Neural cell (in vitro differentiated cells): ENCODE data around the gene UFSP2. TPM values are rescaled to one million over a fixed set of nuclear protein-coding genes. Genes with fewer than 3 reads are reported as not detected.

ENCODE experiments used
- H2AFZ ChIP-seq: fragments of 200-600, 300-800 bp; sonication (generic), shearing (Covaris generic); 2 replicates; pipeline ENCODE4 v1.6.0; 2014; ENCODE audit warnings: low read depth, mild to moderate bottlenecking, antibody characterized with exemption, low read length, moderate library complexity
- H3F3A ChIP-seq: fragments of 200-600 bp; shearing (Covaris generic); 2 replicates; pipeline ENCODE4 v1.6.1; 2016; ENCODE audit warnings: mild to moderate bottlenecking, moderate library complexity, mixed read lengths, antibody characterized with exemption, low read length; ENCODE audit not compliant: insufficient read depth, poor library complexity, severe bottlenecking
- H3K27ac ChIP-seq: fragments of 200-600, 300-800 bp; sonication (generic), shearing (Covaris generic); 2 replicates; pipeline ENCODE4 v1.5.1; 2014; ENCODE audit warnings: mild to moderate bottlenecking, low read length, moderate library complexity
- H3K27me3 ChIP-seq: fragments of 300-800, 200-600 bp; sonication (generic), shearing (Covaris generic); 2 replicates; pipeline ENCODE4 v1.6.0; 2014; ENCODE audit warnings: mild to moderate bottlenecking, low read depth, low read length, moderate library complexity; ENCODE audit not compliant: insufficient read depth
- H3K36me3 ChIP-seq: fragments of 300-800, 200-600 bp; sonication (generic), shearing (Covaris generic); 2 replicates; pipeline ENCODE4 v1.5.1; 2014; ENCODE audit warnings: mild to moderate bottlenecking, antibody characterized with exemption, low read length, moderate library complexity; ENCODE audit not compliant: insufficient read depth
- H3K4me2 ChIP-seq: fragments of 300-800, 200-600 bp; sonication (generic), shearing (Covaris generic); 2 replicates; pipeline ENCODE4 v1.6.0; 2014; ENCODE audit warnings: mild to moderate bottlenecking, low read length
- H3K4me3 ChIP-seq: fragments of 300-800, 200-600 bp; sonication (generic), shearing (Covaris generic); 2 replicates; pipeline ENCODE4 v1.5.1; 2014; ENCODE audit warnings: mild to moderate bottlenecking, low read length, moderate library complexity
- H3K79me2 ChIP-seq: fragments of 200-600 bp; shearing (Covaris generic); replicated peaks from 2 replicates; pipeline ENCODE4 v1.6.0; 2014; ENCODE audit warnings: mild to moderate bottlenecking, low read length, moderate library complexity; ENCODE audit not compliant: insufficient read depth
- H3K9ac ChIP-seq: fragments of 300-800, 200-600 bp; sonication (generic), shearing (Covaris generic); 2 replicates; pipeline ENCODE4 v1.6.1; 2016; ENCODE audit warnings: mild to moderate bottlenecking, low read length, mixed read lengths
- H3K9me2 ChIP-seq: fragments of 200-600 bp; shearing (Covaris generic); 2 replicates; pipeline ENCODE4 v1.6.1; 2016; ENCODE audit warnings: mild to moderate bottlenecking, low read length, mixed read lengths; ENCODE audit not compliant: insufficient read depth
- H3K9me3 ChIP-seq: fragments of 200-600, 300-800 bp; sonication (generic), shearing (Covaris generic); 2 replicates; pipeline ENCODE4 v1.6.1; 2016; ENCODE audit warnings: mild to moderate bottlenecking, mixed run types, low read length, moderate library complexity, mixed read lengths
- H4K20me1 ChIP-seq: fragments of 200-600 bp; shearing (Covaris generic); 2 replicates; pipeline ENCODE4 v1.6.1; 2016; ENCODE audit warnings: mild to moderate bottlenecking, mixed run types; ENCODE audit not compliant: insufficient read depth
- CTCF ChIP-seq: fragments of 450-650 bp; IDR thresholded peaks from 2 replicates; pipeline ENCODE4 v1.5.1; 2014; ENCODE audit warnings: antibody characterized with exemption, mild to moderate bottlenecking, moderate library complexity; ENCODE audit not compliant: poor library complexity, severe bottlenecking
- EP300 ChIP-seq: fragments of 450-650 bp; conservative IDR thresholded peaks from 2 replicates; pipeline ENCODE4 v1.6.1; 2014; ENCODE audit warnings: antibody characterized with exemption, mild to moderate bottlenecking, moderate library complexity; ENCODE audit not compliant: poor library complexity, severe bottlenecking
- EZH2 ChIP-seq: fragments of 200-600, 300-800 bp; shearing (Covaris generic), sonication (generic); IDR thresholded peaks from 2 replicates; pipeline ENCODE4 v1.6.1; 2014; ENCODE audit warnings: antibody characterized with exemption, low read length, borderline replicate concordance, mild to moderate bottlenecking; ENCODE audit not compliant: insufficient read depth, poor library complexity, severe bottlenecking
- MXI1 ChIP-seq: fragments of 450-650 bp; conservative IDR thresholded peaks from 2 replicates; pipeline ENCODE4 v1.6.1; 2014; ENCODE audit warnings: antibody characterized with exemption, mild to moderate bottlenecking; ENCODE audit not compliant: poor library complexity, severe bottlenecking
- POLR2AphosphoS5 ChIP-seq: IDR thresholded peaks from 2 replicates; pipeline ENCODE4 v1.6.1; 2012
- RAD21 ChIP-seq: fragments of 450-650 bp; conservative IDR thresholded peaks from 2 replicates; pipeline ENCODE4 v1.6.1; 2014; ENCODE audit warnings: antibody characterized with exemption, mild to moderate bottlenecking, moderate library complexity
- REST ChIP-seq: IDR thresholded peaks from 2 replicates; pipeline ENCODE4 v1.6.1; 2012; ENCODE audit warnings: borderline replicate concordance
- SMC3 ChIP-seq: fragments of 450-650 bp; conservative IDR thresholded peaks from 2 replicates; pipeline ENCODE4 v1.6.1; 2014; ENCODE audit warnings: antibody characterized with exemption, mild to moderate bottlenecking, moderate library complexity; ENCODE audit not compliant: poor library complexity
- TAF1 ChIP-seq: IDR thresholded peaks from 2 replicates; pipeline ENCODE4 v1.6.1; 2012; ENCODE audit warnings: low read depth
- polyA plus RNA-seq: library from polyadenylated mRNA; depleted of rRNA; stranded (reverse); fragments of >200 nt; gene quantifications from 2 replicates; pipeline ENCODE4 v1.2.3, GENCODE V29; 2014

Gene UFSP2
- polyA plus RNA-seq, 1 donor from 2014 or later, result 38.9 TPM

GRCh38 chr4:185357211-185357610, 68.6 kb downstream of the UFSP2 start:
- no peaks in the 10 kb centered on the region for H3K9me3 ChIP-seq
- no peaks in the 10 kb centered on the region for H3K9me2 ChIP-seq
- H3K79me2 ChIP-seq, result no peaks in the 10 kb centered on the region
- no peak overlapping the region for H3K27ac ChIP-seq
- TF ChIP-seq EP300 (no peak), TAF1 (no peak), SMC3 (no peak), POLR2AphosphoS5 (no peak), REST (no peak), CTCF (no peak)
- H3F3A ChIP-seq, result no peaks in the 10 kb centered on the region
- H3K4me2 ChIP-seq, result no peak overlapping the region
- H3K27me3 ChIP-seq, result no peaks in the 10 kb centered on the region
- no peak overlapping the region for H2AFZ ChIP-seq
- no peaks in the 10 kb centered on the region for H4K20me1 ChIP-seq
- no peaks in the 10 kb centered on the region for H3K36me3 ChIP-seq
- H3K9ac ChIP-seq, result no peak overlapping the region
- H3K4me3 ChIP-seq, result no peak overlapping the region

- Histone ChIP-seq H3K79me2 (no peaks in the 10 kb centered on the region), H3K9me2 (no peaks in the 10 kb centered on the region), H3F3A (no peaks in the 10 kb centered on the region), H3K4me2 (no peak overlapping the region), H3K27me3 (no peaks in the 10 kb centered on the region), H3K27ac (no peak overlapping the region), H2AFZ (no peak overlapping the region), H3K9ac (no peak overlapping the region), H3K9me3 (no peaks in the 10 kb centered on the region), H3K36me3 (no peaks in the 10 kb centered on the region), H3K4me3 (no peak overlapping the region), H4K20me1 (no peaks in the 10 kb centered on the region)
- TF ChIP-seq EZH2 (no peak), RAD21 (no peak), POLR2AphosphoS5 (no peak), SMC3 (no peak), REST (no peak), TAF1 (no peak), EP300 (no peak), CTCF (no peak), MXI1 (no peak)
Measured at GRCh38 chr4:185352741-185353140, 73.0 kb downstream of the UFSP2 start.
